PFSK-1 (cell line): ENCODE data around the gene YPEL5.

Experiments used
- FOXP2 ChIP-seq: optimal IDR thresholded peaks from 2 replicates; pipeline ENCODE3; 2011; ENCODE audit warnings: borderline replicate concordance, control low read depth, inconsistent platforms; ENCODE audit not compliant: insufficient read depth; ENCODE audit errors: extremely low read length, extremely low read depth
- POLR2AphosphoS5 ChIP-seq: IDR thresholded peaks from 2 replicates; pipeline ENCODE4 v1.6.1; 2012; ENCODE audit warnings: low read depth, mild to moderate bottlenecking, control low read depth, low read length, moderate library complexity
- SIN3A ChIP-seq: IDR thresholded peaks from 2 replicates; pipeline ENCODE4 v1.6.1; 2012; ENCODE audit warnings: mild to moderate bottlenecking, low read length, moderate library complexity, borderline replicate concordance; ENCODE audit not compliant: insufficient read depth
- TAF1 ChIP-seq: IDR thresholded peaks from 2 replicates; pipeline ENCODE4 v1.6.1; 2012; ENCODE audit warnings: low read length, control low read depth, borderline replicate concordance; ENCODE audit not compliant: insufficient read depth
- TF ChIP-seq, protein P1 (sequence below), 2 experiments: IDR thresholded peaks; 2 replicates each; pipeline versions ENCODE4 v1.6.1 to v1.8.0; 2011 to 2012; ENCODE audit warnings: low read depth in 2 of 2, low read length in 2 of 2, control low read depth in 1 of 2, inconsistent platforms in 1 of 2, mild to moderate bottlenecking in 1 of 2, moderate library complexity in 1 of 2; ENCODE audit not compliant: insufficient read depth in 1 of 2

Gene YPEL5

DNA sequence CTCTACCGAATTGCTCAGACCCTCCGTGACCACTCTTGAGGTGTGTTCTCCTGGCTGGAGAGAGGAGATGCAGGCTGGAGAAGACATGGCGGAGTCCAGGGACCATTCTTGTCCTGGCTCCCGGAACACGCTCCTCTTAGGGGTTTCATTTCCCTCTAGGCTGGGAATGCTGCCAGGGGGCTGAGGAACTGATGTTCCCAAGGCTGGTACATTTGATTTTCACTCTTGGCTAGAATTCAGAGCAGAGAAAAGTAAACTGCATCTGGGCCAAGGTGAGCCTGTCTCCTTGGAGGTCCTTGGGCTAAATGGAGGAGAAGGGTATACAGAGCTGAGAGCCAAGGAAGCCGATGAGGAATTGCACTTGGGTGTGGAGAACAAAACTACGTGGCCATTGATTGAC lies 56.3 kb downstream of the YPEL5 start:
- TF ChIP-seq, protein P1, sequence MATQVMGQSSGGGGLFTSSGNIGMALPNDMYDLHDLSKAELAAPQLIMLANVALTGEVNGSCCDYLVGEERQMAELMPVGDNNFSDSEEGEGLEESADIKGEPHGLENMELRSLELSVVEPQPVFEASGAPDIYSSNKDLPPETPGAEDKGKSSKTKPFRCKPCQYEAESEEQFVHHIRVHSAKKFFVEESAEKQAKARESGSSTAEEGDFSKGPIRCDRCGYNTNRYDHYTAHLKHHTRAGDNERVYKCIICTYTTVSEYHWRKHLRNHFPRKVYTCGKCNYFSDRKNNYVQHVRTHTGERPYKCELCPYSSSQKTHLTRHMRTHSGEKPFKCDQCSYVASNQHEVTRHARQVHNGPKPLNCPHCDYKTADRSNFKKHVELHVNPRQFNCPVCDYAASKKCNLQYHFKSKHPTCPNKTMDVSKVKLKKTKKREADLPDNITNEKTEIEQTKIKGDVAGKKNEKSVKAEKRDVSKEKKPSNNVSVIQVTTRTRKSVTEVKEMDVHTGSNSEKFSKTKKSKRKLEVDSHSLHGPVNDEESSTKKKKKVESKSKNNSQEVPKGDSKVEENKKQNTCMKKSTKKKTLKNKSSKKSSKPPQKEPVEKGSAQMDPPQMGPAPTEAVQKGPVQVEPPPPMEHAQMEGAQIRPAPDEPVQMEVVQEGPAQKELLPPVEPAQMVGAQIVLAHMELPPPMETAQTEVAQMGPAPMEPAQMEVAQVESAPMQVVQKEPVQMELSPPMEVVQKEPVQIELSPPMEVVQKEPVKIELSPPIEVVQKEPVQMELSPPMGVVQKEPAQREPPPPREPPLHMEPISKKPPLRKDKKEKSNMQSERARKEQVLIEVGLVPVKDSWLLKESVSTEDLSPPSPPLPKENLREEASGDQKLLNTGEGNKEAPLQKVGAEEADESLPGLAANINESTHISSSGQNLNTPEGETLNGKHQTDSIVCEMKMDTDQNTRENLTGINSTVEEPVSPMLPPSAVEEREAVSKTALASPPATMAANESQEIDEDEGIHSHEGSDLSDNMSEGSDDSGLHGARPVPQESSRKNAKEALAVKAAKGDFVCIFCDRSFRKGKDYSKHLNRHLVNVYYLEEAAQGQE (IDR thresholded peaks at IDR 0.05; ENCODE audit: insufficient read depth in 1 of 2, low read depth in 2 of 2, low read length in 2 of 2): no peak
- TF ChIP-seq TAF1 (no peak), SIN3A (no peak), POLR2AphosphoS5 (no peak), FOXP2 (no peak)

DNA sequence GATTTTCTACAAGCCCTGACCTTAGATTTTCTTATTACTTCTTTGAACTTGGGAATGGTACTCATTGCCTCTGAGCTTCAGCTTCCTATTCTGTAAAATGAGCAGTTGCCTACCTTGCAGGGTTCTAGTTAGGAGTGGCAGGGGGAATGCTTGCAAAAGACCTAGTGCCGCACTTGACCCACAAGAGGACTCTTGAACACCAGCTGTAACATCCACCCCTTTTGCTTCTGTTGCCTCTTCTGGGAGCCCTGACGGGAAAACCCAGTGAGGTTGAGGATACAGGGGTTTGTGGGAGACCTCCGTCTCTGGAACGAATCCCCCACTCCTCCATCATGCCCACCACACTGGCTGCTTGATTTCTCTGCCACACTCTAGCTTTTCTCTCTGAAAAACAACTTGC lies 57.5 kb downstream of the YPEL5 start:
- TF ChIP-seq TAF1 (no peak), POLR2AphosphoS5 (no peak)

- TF ChIP-seq, protein P1 (IDR thresholded peaks at IDR 0.05; ENCODE audit: insufficient read depth in 1 of 2, low read depth in 2 of 2, low read length in 2 of 2): no peak
- no peak for TF ChIP-seq TAF1
- TF ChIP-seq FOXP2: no peak
- TF ChIP-seq SIN3A: no peak
- TF ChIP-seq POLR2AphosphoS5: no peak
These were observed 58.6 kb downstream of the YPEL5 start for GRCh38 chr2:30205456-30205855.

DNA sequence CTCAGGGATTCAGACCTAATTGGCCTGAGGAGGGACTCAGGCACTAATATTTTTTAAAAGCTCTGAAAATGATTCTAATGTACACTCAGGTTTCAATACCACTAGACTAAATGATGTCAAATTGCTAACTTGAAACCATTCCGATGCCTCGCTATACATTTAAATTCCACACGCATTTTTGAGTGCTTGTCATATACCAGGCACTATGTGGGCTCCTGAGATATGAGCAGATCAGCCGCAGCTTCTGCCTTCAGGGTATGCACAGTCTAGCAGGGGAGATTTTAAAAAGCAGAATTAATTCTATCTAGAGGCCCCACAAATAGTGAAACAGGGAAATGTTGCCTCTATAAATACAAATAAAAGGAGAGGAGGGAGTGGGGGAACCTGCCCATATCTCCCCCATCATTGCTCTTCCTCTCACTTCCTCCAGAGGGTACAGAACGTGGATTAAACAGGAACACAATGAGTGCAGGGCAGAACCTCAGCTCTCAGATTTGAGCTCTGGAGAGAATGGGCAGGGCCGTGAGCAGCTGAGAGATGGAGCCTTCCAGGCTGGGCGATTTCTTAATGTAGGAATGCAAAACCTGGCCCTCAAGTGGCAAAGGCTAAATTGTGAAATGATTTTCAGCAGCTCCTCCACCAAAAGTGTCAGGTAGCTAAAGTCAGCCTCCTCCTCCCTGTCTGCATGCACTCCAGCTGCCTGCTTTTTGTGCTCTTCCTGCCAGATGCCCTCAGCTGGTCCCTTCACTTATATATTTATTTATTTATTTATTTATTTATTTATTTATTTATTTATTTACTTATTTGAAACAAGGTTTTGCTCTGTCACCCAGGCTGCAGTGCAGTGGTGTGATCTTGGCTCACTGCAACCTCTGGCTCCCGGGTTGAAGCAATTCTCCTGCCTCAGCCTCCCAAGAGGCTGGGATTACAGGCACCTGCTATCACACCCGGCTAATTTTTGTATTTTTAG lies 59.9 kb downstream of the YPEL5 start:
- TF ChIP-seq POLR2AphosphoS5 (no peak), FOXP2 (no peak), TAF1 (no peak), SIN3A (no peak)
- TF ChIP-seq, protein P1 (IDR thresholded peaks at IDR 0.05; ENCODE audit: insufficient read depth in 1 of 2, low read depth in 2 of 2, low read length in 2 of 2): no peak

DNA sequence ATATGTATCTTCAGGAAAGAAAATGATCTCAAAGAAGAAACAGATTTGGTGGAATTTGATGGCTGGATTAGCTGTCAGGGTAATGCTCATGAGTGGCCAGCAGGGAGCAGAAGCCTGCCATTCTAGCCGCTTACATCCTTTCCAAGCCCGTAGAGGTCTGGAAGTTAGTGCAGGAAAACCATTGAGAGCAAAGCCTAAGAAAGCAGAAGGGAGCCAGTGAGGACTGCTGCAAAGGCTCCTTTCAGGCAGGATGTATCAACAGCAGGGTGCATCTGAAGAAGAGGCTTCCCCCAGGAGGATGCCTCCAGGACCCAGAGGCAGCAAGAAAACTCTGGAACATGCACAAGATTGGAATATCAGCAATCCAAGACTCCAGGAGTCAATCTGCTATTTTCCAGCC lies 61.6 kb downstream of the YPEL5 start:
- TF ChIP-seq, protein P1 (IDR thresholded peaks at IDR 0.05; ENCODE audit: insufficient read depth in 1 of 2, low read depth in 2 of 2, low read length in 2 of 2): no peak
- TF ChIP-seq FOXP2 (no peak), TAF1 (no peak), SIN3A (no peak), POLR2AphosphoS5 (no peak)
